GM19328 (cell line): Measurements from ENCODE around the gene TAS2R42.

Experiments used
- ATAC-seq: cut with Tn5 transposase; IDR thresholded peaks from one replicate; pipeline ENCODE4 v1.9.1; 2021; ENCODE audit warnings: mild to moderate bottlenecking, moderate library complexity; ENCODE audit not compliant: unreplicated experiment

Gene TAS2R42, protein sequence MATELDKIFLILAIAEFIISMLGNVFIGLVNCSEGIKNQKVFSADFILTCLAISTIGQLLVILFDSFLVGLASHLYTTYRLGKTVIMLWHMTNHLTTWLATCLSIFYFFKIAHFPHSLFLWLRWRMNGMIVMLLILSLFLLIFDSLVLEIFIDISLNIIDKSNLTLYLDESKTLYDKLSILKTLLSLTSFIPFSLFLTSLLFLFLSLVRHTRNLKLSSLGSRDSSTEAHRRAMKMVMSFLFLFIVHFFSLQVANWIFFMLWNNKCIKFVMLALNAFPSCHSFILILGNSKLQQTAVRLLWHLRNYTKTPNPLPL

DNA sequence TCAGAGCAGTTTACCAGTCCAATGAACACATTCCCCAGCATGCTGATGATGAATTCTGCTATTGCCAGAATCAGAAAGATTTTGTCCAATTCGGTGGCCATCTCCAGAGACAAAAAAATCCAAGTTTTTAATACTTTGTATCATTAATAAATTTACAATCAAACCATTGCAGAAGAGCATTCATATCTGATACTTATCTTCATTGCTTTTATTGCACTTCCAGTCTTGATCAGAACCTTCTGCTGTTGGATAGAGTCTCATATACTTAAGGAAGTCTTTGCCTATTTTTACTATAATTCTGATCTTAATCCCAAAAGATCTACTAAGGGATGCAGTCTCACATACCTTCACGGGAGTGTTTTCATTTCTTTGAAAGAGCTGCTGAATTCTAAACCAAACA, at the start of gene TAS2R42:
Gene TAS2R42 (minus strand): TSS at position 101 of the 400 bp plus-strand sequence. CDS start 0 bp downstream, at position 101.
- ATAC-seq: no peak

- no peak for ATAC-seq
Measured at GRCh38 chr12:11233532-11233931, 46.8 kb upstream of the TAS2R42 start.

- ATAC-seq: no peak
Measured at GRCh38 chr12:11228296-11228879, 41.7 kb upstream of the TAS2R42 start.

DNA sequence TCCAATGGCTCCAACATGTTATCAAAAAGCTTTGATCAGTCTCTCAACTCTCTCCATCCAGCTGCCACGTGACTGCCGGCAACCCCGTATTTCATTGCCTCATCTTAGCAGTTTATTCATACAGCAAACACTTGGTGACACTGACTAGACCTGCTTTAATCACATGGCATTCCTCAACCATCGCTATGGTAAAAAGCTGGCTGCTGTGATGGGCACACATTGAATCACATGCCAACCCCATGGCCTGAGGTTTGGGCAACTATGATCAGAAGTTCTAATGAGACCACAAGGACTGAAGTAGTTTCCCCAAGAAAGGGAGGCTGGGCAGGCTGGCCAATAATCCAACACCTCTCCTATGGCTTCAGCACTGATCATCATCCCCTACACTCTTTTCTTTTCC, 40.6 kb upstream of the TAS2R42 start:
- no peak for ATAC-seq

GRCh38 chr12:11209113-11209512, 22.4 kb upstream of the TAS2R42 start:
- ATAC-seq: no peak

GRCh38 chr12:11204173-11204572, 17.4 kb upstream of the TAS2R42 start:
- no peak for ATAC-seq

DNA sequence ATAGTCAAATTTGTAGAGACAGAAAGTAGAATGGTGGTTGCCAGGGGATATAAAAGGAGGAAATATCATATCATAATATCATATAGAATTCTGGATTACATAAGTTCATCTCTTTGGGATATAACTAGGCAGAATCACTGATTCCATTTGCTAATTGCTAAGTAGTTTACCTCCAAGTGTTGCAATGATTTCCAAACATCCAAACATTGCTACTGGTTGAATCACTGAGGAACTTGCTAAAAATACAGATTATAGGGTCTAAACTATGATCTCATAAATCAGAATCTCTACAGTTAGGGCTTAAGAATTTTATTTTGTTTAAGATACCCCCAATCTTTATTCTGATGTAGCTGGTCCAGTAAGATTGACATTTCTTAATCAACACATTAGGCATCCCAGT, 16.1 kb upstream of the TAS2R42 start:
- no peak for ATAC-seq

- ATAC-seq: no peak
Measured at GRCh38 chr12:11183011-11183410, 3.7 kb downstream of the TAS2R42 start.

GRCh38 chr12:11182529-11182928, 4.2 kb downstream of the TAS2R42 start:
- no peak for ATAC-seq

DNA sequence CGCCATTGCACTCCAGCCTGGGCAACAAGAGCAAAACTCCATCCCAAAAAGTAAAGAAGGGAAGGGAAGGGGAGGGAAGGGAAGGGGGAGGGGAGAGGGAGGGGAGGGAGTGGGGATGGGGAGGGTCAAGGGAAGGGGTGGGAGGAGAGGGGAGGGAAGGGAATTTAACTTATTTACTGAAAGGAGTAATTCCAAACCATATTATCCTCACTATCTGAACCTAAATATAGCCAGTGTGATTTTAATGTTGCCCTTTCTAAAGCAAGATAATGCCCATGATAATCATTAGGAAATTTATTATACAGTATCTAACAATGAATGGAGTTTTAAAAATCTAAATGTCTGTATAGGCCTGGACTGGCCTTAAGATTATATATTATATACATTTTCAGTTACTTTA, 8.5 kb downstream of the TAS2R42 start:
- ATAC-seq: no peak

- no peak for ATAC-seq
Measured at GRCh38 chr12:11174022-11174421, 12.7 kb downstream of the TAS2R42 start.

- ATAC-seq: no peak
Measured at GRCh38 chr12:11171969-11172675, 14.6 kb downstream of the TAS2R42 start.

DNA sequence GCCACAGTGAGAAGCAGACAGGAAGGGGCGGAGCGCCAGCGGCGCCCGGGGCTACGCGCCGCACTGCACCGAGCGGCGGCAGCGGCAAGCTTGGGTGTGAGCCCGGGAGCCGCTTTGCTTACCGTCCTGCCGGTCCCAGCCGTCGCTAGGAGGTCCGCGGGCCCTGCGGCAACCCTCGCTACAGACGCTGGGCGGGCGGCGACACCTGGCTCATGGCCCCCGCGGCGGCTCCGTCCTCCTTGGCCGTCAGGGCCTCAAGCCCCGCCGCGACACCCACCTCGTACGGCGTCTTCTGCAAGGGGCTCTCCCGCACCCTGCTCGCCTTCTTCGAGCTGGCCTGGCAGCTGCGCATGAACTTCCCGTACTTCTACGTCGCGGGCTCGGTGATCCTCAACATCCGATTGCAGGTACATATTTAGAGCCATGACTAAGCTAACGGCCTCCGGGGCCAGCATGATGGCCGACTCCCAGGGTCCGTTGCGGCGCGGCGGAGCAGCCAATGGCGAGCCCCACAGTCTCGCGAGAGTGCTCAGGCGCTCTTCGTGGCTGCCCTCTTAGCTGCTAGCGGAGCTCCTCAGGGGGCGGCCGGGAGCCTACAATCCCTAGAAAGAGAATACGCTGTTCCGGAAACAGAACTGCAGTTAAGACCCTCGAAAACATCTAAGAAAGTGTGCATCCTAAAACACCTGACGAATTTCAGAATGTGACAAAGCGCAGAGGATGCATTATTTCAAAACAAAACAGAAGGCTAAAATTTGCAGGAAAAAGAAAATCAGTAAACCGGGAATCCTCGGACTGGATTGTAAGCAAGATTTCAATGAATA, 15.4 kb downstream of the TAS2R42 start, which contains the start of gene SMIM10L1:
Gene SMIM10L1 (plus strand): TSS at position 50 of the 824 bp plus-strand sequence. CDS start 163 bp downstream, at position 213.
- ATAC-seq: peak; percentile 95

GRCh38 chr12:11170810-11171144, 16.0 kb downstream of the TAS2R42 start:
- ATAC-seq: no peak

GRCh38 chr12:11166300-11166699, 20.4 kb downstream of the TAS2R42 start:
- ATAC-seq: no peak

- no peak for ATAC-seq
Measured at GRCh38 chr12:11164384-11164783, 22.4 kb downstream of the TAS2R42 start.

GRCh38 chr12:11162502-11162901, 24.2 kb downstream of the TAS2R42 start:
- no peak for ATAC-seq

DNA sequence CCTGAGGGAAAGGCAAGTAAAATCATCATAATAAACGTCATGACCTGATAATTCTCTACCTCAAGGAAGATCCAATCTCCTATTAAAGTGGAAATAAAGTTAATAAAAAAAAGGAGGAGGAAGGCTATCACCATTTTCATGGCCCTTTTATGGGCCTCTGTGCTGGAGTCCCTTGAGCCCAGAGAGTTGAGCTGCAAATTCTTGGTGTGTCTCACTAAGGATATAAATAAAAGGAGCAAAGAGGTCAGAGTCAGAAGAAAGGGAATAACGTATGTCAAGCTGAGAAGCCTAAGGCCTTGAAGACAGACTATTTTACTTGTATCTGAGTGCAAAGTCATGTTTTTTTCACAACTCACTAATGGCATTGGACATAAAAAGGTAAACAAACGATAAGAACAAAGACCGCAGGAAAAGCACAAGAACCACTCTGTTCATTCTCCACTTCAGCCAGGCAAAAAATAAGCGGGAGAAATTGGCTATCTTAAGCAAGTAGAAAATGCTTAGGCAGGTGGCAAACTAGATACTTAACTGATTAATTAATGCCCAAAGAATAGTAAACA, 27.8 kb downstream of the TAS2R42 start:
- no peak for ATAC-seq

DNA sequence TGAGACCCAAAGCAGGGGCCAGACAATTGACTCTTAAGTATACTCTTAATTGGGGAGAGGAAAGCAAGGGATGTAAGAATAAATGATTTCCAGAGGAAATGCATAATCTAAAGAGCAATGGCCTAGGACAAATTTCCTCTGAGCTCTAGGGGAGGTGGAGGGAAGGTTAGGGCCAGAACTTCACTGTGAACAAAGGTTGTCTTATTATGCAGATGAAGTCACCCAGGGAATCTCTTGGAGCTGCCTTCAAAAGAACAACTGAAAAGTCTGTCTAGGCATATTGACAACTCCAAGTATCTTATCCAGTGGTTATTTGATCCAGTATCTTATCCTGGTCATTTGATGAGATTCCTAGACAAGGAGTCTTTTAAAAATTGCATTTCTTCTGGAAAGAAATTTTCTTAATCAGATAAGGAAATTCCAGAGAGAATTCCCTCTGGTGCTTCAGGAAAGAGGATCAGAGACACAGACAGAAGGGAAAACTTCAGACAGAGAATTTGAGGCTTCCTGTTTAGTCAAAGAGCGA, 32.3 kb downstream of the TAS2R42 start:
- no peak for ATAC-seq

- no peak for ATAC-seq
Measured at GRCh38 chr12:11152725-11153124, 34.0 kb downstream of the TAS2R42 start.

GRCh38 chr12:11150832-11151231, 35.9 kb downstream of the TAS2R42 start:
- ATAC-seq: no peak
